CD4-positive, alpha-beta T cell treated with Interleukin-17A for 4 hours (primary cell): Measurements from ENCODE around the gene LRTM2.

Source experiments
- DNase-seq: peaks from one replicate; pipeline ENCODE4 v3.0.0-alpha.2; 2020; ENCODE audit warnings: mixed read lengths

LRTM2 gene

GRCh38 chr12:1870998-1871917, 50.9 kb downstream of the LRTM2 start:
- no peak for DNase-seq

- no peak for DNase-seq
Observed at GRCh38 chr12:1872001-1872400, 51.6 kb downstream of the LRTM2 start.

- no peak for DNase-seq
Observed at GRCh38 chr12:1872448-1872847, 52.1 kb downstream of the LRTM2 start.

- DNase-seq, result no peak
Observed at GRCh38 chr12:1873531-1874510, 53.5 kb downstream of the LRTM2 start.

- no peak for DNase-seq
Observed at GRCh38 chr12:1875608-1876007, 55.2 kb downstream of the LRTM2 start.

- no peak for DNase-seq
Observed at GRCh38 chr12:1876086-1876485, 55.7 kb downstream of the LRTM2 start.

GRCh38 chr12:1877169-1877878, 57.0 kb downstream of the LRTM2 start:
- no peak for DNase-seq

- no peak for DNase-seq
Observed at GRCh38 chr12:1878214-1878613, 57.8 kb downstream of the LRTM2 start.

GRCh38 chr12:1878695-1879094, 58.3 kb downstream of the LRTM2 start:
- no peak for DNase-seq

GRCh38 chr12:1879633-1880032, 59.3 kb downstream of the LRTM2 start:
- DNase-seq, result no peak

- DNase-seq, result no peak
Observed at GRCh38 chr12:1880153-1880845, 59.9 kb downstream of the LRTM2 start.

GRCh38 chr12:1880876-1881275, 60.5 kb downstream of the LRTM2 start:
- no peak for DNase-seq

- no peak for DNase-seq
Observed at GRCh38 chr12:1881301-1881700, 60.9 kb downstream of the LRTM2 start.

GRCh38 chr12:1881936-1882335, 61.6 kb downstream of the LRTM2 start:
- DNase-seq, result no peak

- no peak for DNase-seq
Observed at GRCh38 chr12:1882405-1882804, 62.0 kb downstream of the LRTM2 start.

GRCh38 chr12:1882850-1883470, 62.6 kb downstream of the LRTM2 start:
- DNase-seq, result no peak

GRCh38 chr12:1883513-1883912, 63.1 kb downstream of the LRTM2 start:
- DNase-seq, result no peak

- no peak for DNase-seq
Observed at GRCh38 chr12:1884651-1885050, 64.3 kb downstream of the LRTM2 start.

GRCh38 chr12:1885082-1885596, 64.8 kb downstream of the LRTM2 start:
- DNase-seq, result no peak

GRCh38 chr12:1885599-1886245, 65.4 kb downstream of the LRTM2 start:
- DNase-seq, result no peak
